HEK293 (cell line): ENCODE data around the gene PRR13.

Experiments used
- CTCF ChIA-PET: fragments of 350-600 bp; formaldehyde crosslinking; extraction: SDS; loops from one replicate; lab custom pipeline; 2021; ENCODE audit warnings: antibody characterized with exemption; lab: Yijun Ruan, JAX
- POLR2A ChIA-PET: fragments of 300-600 bp; formaldehyde crosslinking; extraction: SDS; loops from one replicate; lab custom pipeline; 2020; ENCODE audit warnings: antibody characterized with exemption, inconsistent platforms; lab: Yijun Ruan, JAX
- H3K27ac ChIP-seq: fragments of 200-500 bp; sonication (Bioruptor generic); 2 replicates; pipeline ENCODE4 v1.5.1; 2014; ENCODE audit warnings: low read depth, low read length, control low read depth, inconsistent platforms; ENCODE audit errors: extremely low read depth
- H3K36me3 ChIP-seq, 2 experiments: fragments of 200-500 bp in 1 of 2; sonication (Bioruptor generic) in 1 of 2; 1 replicate in 1 of 2; 2 replicates in 1 of 2; pipeline ENCODE4 v1.5.1; 2014 to 2017; ENCODE audit warnings: inconsistent platforms in 2 of 2, low read length in 2 of 2; ENCODE audit not compliant: control insufficient read depth in 2 of 2, insufficient read depth in 1 of 2
- H3K4me1 ChIP-seq: fragments of 200-500 bp; sonication (Bioruptor generic); 2 replicates; pipeline ENCODE4 v1.5.1; 2014; ENCODE audit warnings: mild to moderate bottlenecking, low read length, inconsistent platforms; ENCODE audit not compliant: control insufficient read depth, insufficient read depth
- H3K4me3 ChIP-seq: 2 replicates; pipeline ENCODE4 v1.5.1; 2011; ENCODE audit warnings: low read depth, mild to moderate bottlenecking, control low read depth, low read length, moderate library complexity
- H3K9me3 ChIP-seq: fragments of 200-500 bp; sonication (Bioruptor generic); 2 replicates; pipeline ENCODE4 v1.5.1; 2014; ENCODE audit warnings: low read depth, low read length, inconsistent platforms; ENCODE audit not compliant: control insufficient read depth, insufficient read depth
- BCL11B ChIP-seq: fragments of 450-650 bp; formaldehyde crosslinking; IDR thresholded peaks from 2 replicates; pipeline ENCODE4 v1.5.1; 2016; ENCODE audit warnings: low read depth, missing biosample characterization, missing genetic modification characterization
- EGR2 ChIP-seq: fragments of 450-650 bp; formaldehyde crosslinking; IDR thresholded peaks from 2 replicates; pipeline ENCODE4 v1.5.1; 2016; ENCODE audit warnings: low read depth, missing biosample characterization, missing genetic modification characterization
- GLIS2 ChIP-seq: fragments of 450-650 bp; formaldehyde crosslinking; IDR thresholded peaks from 2 replicates; pipeline ENCODE4 v1.5.1; 2016; ENCODE audit warnings: missing biosample characterization, missing genetic modification characterization
- KLF9 ChIP-seq: fragments of 450-650 bp; formaldehyde crosslinking; IDR thresholded peaks from 2 replicates; pipeline ENCODE4 v1.5.1; 2016; ENCODE audit warnings: missing biosample characterization, missing genetic modification characterization, low read depth
- RBAK ChIP-seq: fragments of 450-650 bp; formaldehyde crosslinking; IDR thresholded peaks from 2 replicates; pipeline ENCODE4 v1.5.1; 2016; ENCODE audit warnings: missing biosample characterization, missing genetic modification characterization
- REST ChIP-seq: fragments of 450-650 bp; formaldehyde crosslinking; IDR thresholded peaks from 2 replicates; pipeline ENCODE4 v1.5.1; 2016; ENCODE audit warnings: missing biosample characterization, missing genetic modification characterization
- YY2 ChIP-seq: fragments of 450-650 bp; formaldehyde crosslinking; IDR thresholded peaks from 2 replicates; pipeline ENCODE4 v1.5.1; 2016; ENCODE audit warnings: missing biosample characterization, missing genetic modification characterization
- ZBTB48 ChIP-seq: fragments of 450-650 bp; formaldehyde crosslinking; IDR thresholded peaks from 2 replicates; pipeline ENCODE4 v1.5.1; 2016; ENCODE audit warnings: missing biosample characterization, missing genetic modification characterization
- ZFP41 ChIP-seq: fragments of 450-650 bp; formaldehyde crosslinking; IDR thresholded peaks from 2 replicates; pipeline ENCODE4 v1.5.1; 2016; ENCODE audit warnings: missing biosample characterization, missing genetic modification characterization, borderline replicate concordance
- ZNF10 ChIP-seq: fragments of 450-650 bp; formaldehyde crosslinking; IDR thresholded peaks from 2 replicates; pipeline ENCODE4 v1.5.1; 2017; ENCODE audit warnings: missing biosample characterization, missing genetic modification characterization
- ZNF155 ChIP-seq: fragments of 450-650 bp; formaldehyde crosslinking; IDR thresholded peaks from 2 replicates; pipeline ENCODE4 v1.5.1; 2016; ENCODE audit warnings: missing biosample characterization, missing genetic modification characterization
- ZNF223 ChIP-seq: fragments of 450-650 bp; formaldehyde crosslinking; IDR thresholded peaks from 2 replicates; pipeline ENCODE4 v1.5.1; 2016; ENCODE audit warnings: missing biosample characterization, missing genetic modification characterization
- ZNF248 ChIP-seq: fragments of 450-650 bp; formaldehyde crosslinking; IDR thresholded peaks from 2 replicates; pipeline ENCODE4 v1.5.1; 2017; ENCODE audit warnings: missing biosample characterization, missing genetic modification characterization
- ZNF366 ChIP-seq: fragments of 450-650 bp; formaldehyde crosslinking; conservative IDR thresholded peaks from 2 replicates; pipeline ENCODE4 v1.5.1; 2016; ENCODE audit warnings: missing biosample characterization, missing genetic modification characterization
- ZNF549 ChIP-seq: fragments of 450-650 bp; IDR thresholded peaks from 2 replicates; pipeline ENCODE4 v1.5.1; 2018; ENCODE audit warnings: missing biosample characterization, missing genetic modification characterization, mild to moderate bottlenecking, inconsistent platforms, moderate library complexity
- ZNF580 ChIP-seq: fragments of 450-650 bp; formaldehyde crosslinking; IDR thresholded peaks from 2 replicates; pipeline ENCODE4 v1.5.1; 2016; ENCODE audit warnings: missing biosample characterization, missing genetic modification characterization
- ZNF639 ChIP-seq: fragments of 450-650 bp; formaldehyde crosslinking; IDR thresholded peaks from 2 replicates; pipeline ENCODE4 v1.5.1; 2016; ENCODE audit warnings: missing biosample characterization, missing genetic modification characterization
- ZNF664 ChIP-seq: fragments of 450-650 bp; formaldehyde crosslinking; IDR thresholded peaks from 2 replicates; pipeline ENCODE4 v1.5.1; 2016; ENCODE audit warnings: missing biosample characterization, missing genetic modification characterization
- ZNF747 ChIP-seq: fragments of 450-650 bp; formaldehyde crosslinking; IDR thresholded peaks from 2 replicates; pipeline ENCODE4 v1.5.1; 2016; ENCODE audit warnings: missing biosample characterization, missing genetic modification characterization
- ZNF843 ChIP-seq: fragments of 450-650 bp; formaldehyde crosslinking; IDR thresholded peaks from 2 replicates; pipeline ENCODE4 v1.5.1; 2016; ENCODE audit warnings: missing biosample characterization, missing genetic modification characterization
- ZSCAN23 ChIP-seq: fragments of 450-650 bp; formaldehyde crosslinking; IDR thresholded peaks from 2 replicates; pipeline ENCODE4 v1.5.1; 2016; ENCODE audit warnings: missing biosample characterization, missing genetic modification characterization
- TF ChIP-seq, protein P1 (sequence below): fragments of 450-650 bp; formaldehyde crosslinking; IDR thresholded peaks from 2 replicates; pipeline ENCODE4 v1.5.1; 2016; ENCODE audit warnings: missing biosample characterization, missing genetic modification characterization
- TF ChIP-seq, protein P2 (sequence below): fragments of 450-650 bp; formaldehyde crosslinking; conservative IDR thresholded peaks from 2 replicates; pipeline ENCODE4 v1.5.1; 2016; ENCODE audit warnings: low read depth, missing biosample characterization, missing genetic modification characterization
- TF ChIP-seq, protein P3 (sequence below): fragments of 450-650 bp; formaldehyde crosslinking; IDR thresholded peaks from 2 replicates; pipeline ENCODE4 v1.5.1; 2017; ENCODE audit warnings: missing biosample characterization, missing genetic modification characterization
- TF ChIP-seq, protein P4 (sequence below): fragments of 450-650 bp; formaldehyde crosslinking; IDR thresholded peaks from 2 replicates; pipeline ENCODE4 v1.5.1; 2017; ENCODE audit warnings: missing biosample characterization, missing genetic modification characterization

Gene PRR13

GRCh38 chr12:53478865-53479264, 37.3 kb downstream of the PRR13 start:
- POLR2A ChIA-PET, result interaction anchor here (0.6 to 4.1 kb wide), 2 partner anchors 20 to 28 kb away, joined by 4 to 23 read pairs; no protein-coding TSS in a partner anchor
- no peak overlapping the region for H3K27ac ChIP-seq
- peaks cover 61 to 98% of the 10 kb centered on the region in 2 experiments for H3K36me3 ChIP-seq

GRCh38 chr12:53479331-53479730, 37.8 kb downstream of the PRR13 start:
- Histone ChIP-seq H3K4me3 (no peak overlapping the region), H3K36me3 (peaks cover 57 to 98% of the 10 kb centered on the region in 2 experiments), H3K27ac (no peak overlapping the region), H3K9me3 (no peaks in the 10 kb centered on the region), H3K4me1 (no peaks in the 10 kb centered on the region)
- CTCF ChIA-PET, result interaction anchor here (0.6 to 1.8 kb wide), 3 partner anchors 14 to 127 kb away, joined by 3 to 14 read pairs (median 4); no protein-coding TSS in a partner anchor
- POLR2A ChIA-PET, result interaction anchor here (0.6 to 1.2 kb wide), 2 partner anchors 11 to 29 kb away, joined by 3 to 4 read pairs; no protein-coding TSS in a partner anchor
- TF ChIP-seq ZBTB48 (tag by site-specific recombination), result no peak
- no peak for TF ChIP-seq ZNF843 (tag by site-specific recombination)
- TF ChIP-seq ZNF747, result no peak
- no peak for TF ChIP-seq ZSCAN23 (tag by site-specific recombination)
- TF ChIP-seq GLIS2 (tag by site-specific recombination), result no peak
- TF ChIP-seq ZNF580 (tag by site-specific recombination), result no peak
- TF ChIP-seq, protein P1, sequence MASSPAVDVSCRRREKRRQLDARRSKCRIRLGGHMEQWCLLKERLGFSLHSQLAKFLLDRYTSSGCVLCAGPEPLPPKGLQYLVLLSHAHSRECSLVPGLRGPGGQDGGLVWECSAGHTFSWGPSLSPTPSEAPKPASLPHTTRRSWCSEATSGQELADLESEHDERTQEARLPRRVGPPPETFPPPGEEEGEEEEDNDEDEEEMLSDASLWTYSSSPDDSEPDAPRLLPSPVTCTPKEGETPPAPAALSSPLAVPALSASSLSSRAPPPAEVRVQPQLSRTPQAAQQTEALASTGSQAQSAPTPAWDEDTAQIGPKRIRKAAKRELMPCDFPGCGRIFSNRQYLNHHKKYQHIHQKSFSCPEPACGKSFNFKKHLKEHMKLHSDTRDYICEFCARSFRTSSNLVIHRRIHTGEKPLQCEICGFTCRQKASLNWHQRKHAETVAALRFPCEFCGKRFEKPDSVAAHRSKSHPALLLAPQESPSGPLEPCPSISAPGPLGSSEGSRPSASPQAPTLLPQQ, result no peak
- TF ChIP-seq YY2 (tag by site-specific recombination), result no peak
- TF ChIP-seq, protein P2, sequence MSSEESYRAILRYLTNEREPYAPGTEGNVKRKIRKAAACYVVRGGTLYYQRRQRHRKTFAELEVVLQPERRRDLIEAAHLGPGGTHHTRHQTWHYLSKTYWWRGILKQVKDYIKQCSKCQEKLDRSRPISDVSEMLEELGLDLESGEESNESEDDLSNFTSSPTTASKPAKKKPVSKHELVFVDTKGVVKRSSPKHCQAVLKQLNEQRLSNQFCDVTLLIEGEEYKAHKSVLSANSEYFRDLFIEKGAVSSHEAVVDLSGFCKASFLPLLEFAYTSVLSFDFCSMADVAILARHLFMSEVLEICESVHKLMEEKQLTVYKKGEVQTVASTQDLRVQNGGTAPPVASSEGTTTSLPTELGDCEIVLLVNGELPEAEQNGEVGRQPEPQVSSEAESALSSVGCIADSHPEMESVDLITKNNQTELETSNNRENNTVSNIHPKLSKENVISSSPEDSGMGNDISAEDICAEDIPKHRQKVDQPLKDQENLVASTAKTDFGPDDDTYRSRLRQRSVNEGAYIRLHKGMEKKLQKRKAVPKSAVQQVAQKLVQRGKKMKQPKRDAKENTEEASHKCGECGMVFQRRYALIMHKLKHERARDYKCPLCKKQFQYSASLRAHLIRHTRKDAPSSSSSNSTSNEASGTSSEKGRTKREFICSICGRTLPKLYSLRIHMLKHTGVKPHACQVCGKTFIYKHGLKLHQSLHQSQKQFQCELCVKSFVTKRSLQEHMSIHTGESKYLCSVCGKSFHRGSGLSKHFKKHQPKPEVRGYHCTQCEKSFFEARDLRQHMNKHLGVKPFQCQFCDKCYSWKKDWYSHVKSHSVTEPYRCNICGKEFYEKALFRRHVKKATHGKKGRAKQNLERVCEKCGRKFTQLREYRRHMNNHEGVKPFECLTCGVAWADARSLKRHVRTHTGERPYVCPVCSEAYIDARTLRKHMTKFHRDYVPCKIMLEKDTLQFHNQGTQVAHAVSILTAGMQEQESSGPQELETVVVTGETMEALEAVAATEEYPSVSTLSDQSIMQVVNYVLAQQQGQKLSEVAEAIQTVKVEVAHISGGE (tag by site-specific recombination), result no peak
- TF ChIP-seq, protein P3, sequence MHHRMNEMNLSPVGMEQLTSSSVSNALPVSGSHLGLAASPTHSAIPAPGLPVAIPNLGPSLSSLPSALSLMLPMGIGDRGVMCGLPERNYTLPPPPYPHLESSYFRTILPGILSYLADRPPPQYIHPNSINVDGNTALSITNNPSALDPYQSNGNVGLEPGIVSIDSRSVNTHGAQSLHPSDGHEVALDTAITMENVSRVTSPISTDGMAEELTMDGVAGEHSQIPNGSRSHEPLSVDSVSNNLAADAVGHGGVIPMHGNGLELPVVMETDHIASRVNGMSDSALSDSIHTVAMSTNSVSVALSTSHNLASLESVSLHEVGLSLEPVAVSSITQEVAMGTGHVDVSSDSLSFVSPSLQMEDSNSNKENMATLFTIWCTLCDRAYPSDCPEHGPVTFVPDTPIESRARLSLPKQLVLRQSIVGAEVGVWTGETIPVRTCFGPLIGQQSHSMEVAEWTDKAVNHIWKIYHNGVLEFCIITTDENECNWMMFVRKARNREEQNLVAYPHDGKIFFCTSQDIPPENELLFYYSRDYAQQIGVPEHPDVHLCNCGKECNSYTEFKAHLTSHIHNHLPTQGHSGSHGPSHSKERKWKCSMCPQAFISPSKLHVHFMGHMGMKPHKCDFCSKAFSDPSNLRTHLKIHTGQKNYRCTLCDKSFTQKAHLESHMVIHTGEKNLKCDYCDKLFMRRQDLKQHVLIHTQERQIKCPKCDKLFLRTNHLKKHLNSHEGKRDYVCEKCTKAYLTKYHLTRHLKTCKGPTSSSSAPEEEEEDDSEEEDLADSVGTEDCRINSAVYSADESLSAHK, result no peak
- no peak for TF ChIP-seq REST
- no peak for TF ChIP-seq KLF9
- no peak for TF ChIP-seq ZNF155

More at GRCh38 chr12:53478865-53479264, 37.3 kb downstream of the PRR13 start:
- CTCF ChIA-PET, result interaction anchor here (1.5 to 1.8 kb wide), 2 partner anchors 13 to 126 kb away, joined by 3 to 14 read pairs; no protein-coding TSS in a partner anchor
- no peak for TF ChIP-seq ZNF549 (tag by site-specific recombination)
- TF ChIP-seq ZNF248 (tag by site-specific recombination), result no peak
- TF ChIP-seq ZNF366 (tag by site-specific recombination), result no peak
- TF ChIP-seq ZNF223, result no peak
- TF ChIP-seq RBAK (tag by site-specific recombination), result no peak
- no peak for TF ChIP-seq ZNF10 (tag by site-specific recombination)
- TF ChIP-seq, protein P4, sequence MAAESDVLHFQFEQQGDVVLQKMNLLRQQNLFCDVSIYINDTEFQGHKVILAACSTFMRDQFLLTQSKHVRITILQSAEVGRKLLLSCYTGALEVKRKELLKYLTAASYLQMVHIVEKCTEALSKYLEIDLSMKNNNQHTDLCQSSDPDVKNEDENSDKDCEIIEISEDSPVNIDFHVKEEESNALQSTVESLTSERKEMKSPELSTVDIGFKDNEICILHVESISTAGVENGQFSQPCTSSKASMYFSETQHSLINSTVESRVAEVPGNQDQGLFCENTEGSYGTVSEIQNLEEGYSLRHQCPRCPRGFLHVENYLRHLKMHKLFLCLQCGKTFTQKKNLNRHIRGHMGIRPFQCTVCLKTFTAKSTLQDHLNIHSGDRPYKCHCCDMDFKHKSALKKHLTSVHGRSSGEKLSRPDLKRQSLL (tag by site-specific recombination), result no peak
- TF ChIP-seq BCL11B (tag by site-specific recombination), result no peak
- no peak for TF ChIP-seq ZNF664
- TF ChIP-seq EGR2 (tag by site-specific recombination), result no peak
- no peak for TF ChIP-seq ZFP41
- no peak for TF ChIP-seq ZNF639
- Histone ChIP-seq H3K4me1 (no peaks in the 10 kb centered on the region), H3K9me3 (no peaks in the 10 kb centered on the region), H3K4me3 (no peak overlapping the region)
